Measurements from ENCODE around the gene GAS2L3. TPM values are rescaled to one million over a fixed set of nuclear protein-coding genes. Genes with fewer than 3 reads are reported as not detected.

GAS2L3 gene
- total RNA-seq, 1 experiment from 2014 or later, result 11.7 TPM

DNA sequence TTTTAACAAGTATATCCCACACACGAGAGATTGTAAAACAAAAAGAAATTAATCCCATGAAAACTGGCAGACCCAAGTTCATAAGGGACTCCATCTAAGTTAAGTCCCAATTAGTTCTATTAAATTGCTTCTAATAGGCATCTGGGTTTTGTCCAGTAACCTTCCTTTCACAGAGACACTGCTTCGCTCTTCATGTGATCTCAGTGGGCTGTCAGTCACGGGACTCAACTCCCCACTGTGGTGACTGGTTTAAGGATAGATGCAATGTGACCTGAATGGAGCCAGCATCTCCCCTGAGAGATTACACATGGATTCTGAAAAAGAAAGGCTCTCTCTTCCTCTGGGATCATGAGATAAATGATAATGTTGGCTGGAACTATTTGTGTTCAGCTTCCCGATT is 96.4 kb downstream of the GAS2L3 start:
- Histone ChIP-seq H3K9ac (ENCODE audit: extremely low read depth, insufficient read length, low read length) (no peak overlapping the region), H3K27ac (ENCODE audit: insufficient read length, low read depth, low read length) (no peak overlapping the region), H3K56ac (ENCODE audit: insufficient read length, low read depth, low read length) (no peak overlapping the region), H3K9me3 (ENCODE audit: control insufficient read depth, low read depth, low read length) (no peaks in the 10 kb centered on the region), H4K91ac (ENCODE audit: insufficient read length, low read depth, low read length) (no peak overlapping the region), H3K23ac (ENCODE audit: insufficient read length, low read depth, low read length) (no peak overlapping the region), H3K4me2 (ENCODE audit: insufficient read depth, insufficient read length, low read length) (no peak overlapping the region), H3K4me1 (ENCODE audit: insufficient read depth, low read length) (no peaks in the 10 kb centered on the region), H2BK12ac (ENCODE audit: insufficient read length, low read depth, low read length) (no peak overlapping the region), H2BK15ac (ENCODE audit: low read depth, low read length) (no peak overlapping the region), H3K18ac (ENCODE audit: insufficient read length, low read depth, low read length) (no peak overlapping the region), H3K14ac (ENCODE audit: insufficient read depth, low read length) (no peak overlapping the region), H4K20me1 (ENCODE audit: control insufficient read depth, insufficient read depth, insufficient read length) (no peaks in the 10 kb centered on the region), H3K79me1 (ENCODE audit: insufficient read depth, low read depth, low read length, poor library complexity, severe bottlenecking) (no peaks in the 10 kb centered on the region), H4K8ac (replicated peaks; ENCODE audit: insufficient read length, low read depth, low read length) (no peak overlapping the region), H2BK5ac (ENCODE audit: insufficient read length, low read length) (no peak overlapping the region), H2AFZ (ENCODE audit: low read length) (no peak overlapping the region), H2AK5ac (ENCODE audit: insufficient read length, low read length) (no peak overlapping the region), H3K23me2 (ENCODE audit: insufficient read length, low read depth, low read length, poor library complexity, severe bottlenecking) (no peaks in the 10 kb centered on the region), H3T11ph (ENCODE audit: low read length) (no peak overlapping the region), H4K5ac (ENCODE audit: insufficient read length, low read depth, low read length) (no peak overlapping the region), H3K27me3 (ENCODE audit: insufficient read depth, low read length) (no peaks in the 10 kb centered on the region; the same call in 1 of the 2 replicates), H3K79me2 (ENCODE audit: insufficient read depth, low read length) (no peaks in the 10 kb centered on the region), H3K4ac (ENCODE audit: low read depth, low read length) (no peak overlapping the region), H2BK20ac (ENCODE audit: low read depth, low read length, poor library complexity, severe bottlenecking) (no peak overlapping the region), H2BK120ac (ENCODE audit: low read depth, low read length, poor library complexity, severe bottlenecking) (no peak overlapping the region)
- TF ChIP-seq, protein P1, sequence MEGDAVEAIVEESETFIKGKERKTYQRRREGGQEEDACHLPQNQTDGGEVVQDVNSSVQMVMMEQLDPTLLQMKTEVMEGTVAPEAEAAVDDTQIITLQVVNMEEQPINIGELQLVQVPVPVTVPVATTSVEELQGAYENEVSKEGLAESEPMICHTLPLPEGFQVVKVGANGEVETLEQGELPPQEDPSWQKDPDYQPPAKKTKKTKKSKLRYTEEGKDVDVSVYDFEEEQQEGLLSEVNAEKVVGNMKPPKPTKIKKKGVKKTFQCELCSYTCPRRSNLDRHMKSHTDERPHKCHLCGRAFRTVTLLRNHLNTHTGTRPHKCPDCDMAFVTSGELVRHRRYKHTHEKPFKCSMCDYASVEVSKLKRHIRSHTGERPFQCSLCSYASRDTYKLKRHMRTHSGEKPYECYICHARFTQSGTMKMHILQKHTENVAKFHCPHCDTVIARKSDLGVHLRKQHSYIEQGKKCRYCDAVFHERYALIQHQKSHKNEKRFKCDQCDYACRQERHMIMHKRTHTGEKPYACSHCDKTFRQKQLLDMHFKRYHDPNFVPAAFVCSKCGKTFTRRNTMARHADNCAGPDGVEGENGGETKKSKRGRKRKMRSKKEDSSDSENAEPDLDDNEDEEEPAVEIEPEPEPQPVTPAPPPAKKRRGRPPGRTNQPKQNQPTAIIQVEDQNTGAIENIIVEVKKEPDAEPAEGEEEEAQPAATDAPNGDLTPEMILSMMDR (conservative IDR thresholded peaks at IDR 0.05), result no peak
- Mint-ChIP-seq H3K27ac (no peak overlapping the region), H3K27me3 (ENCODE audit: low read depth) (no peaks in the 10 kb centered on the region; the same call in 1 of the 2 replicates), H3K9me3 (no peaks in the 10 kb centered on the region; a peak in 1 of 5 replicates), H3K4me1 (peaks cover 0 to 2% of the 10 kb centered on the region in 2 experiments; a peak in 2 of 4 replicates), H3K4me3 (no peak overlapping the region), H3K36me3 (ENCODE audit: insufficient read depth in 1 of 3, low read depth in 3 of 3) (no peaks in the 10 kb centered on the region)
- DNase-seq, result no peak
- WGBS (ENCODE audit: extremely low coverage, insufficient read length, low lambda C conversion rate), result no CpG with 5 or more reads among the region's 4 CpGs

Measured in H9 (cell line).